ENCODE measurements around the gene KCNK3. TPM values are rescaled to one million over a fixed set of nuclear protein-coding genes. Genes with fewer than 3 reads are reported as not detected.
A peak's percentile ranks its signal among the peaks of the same experiment; 100 is the strongest.

The KCNK3 gene
- total and polyA plus RNA-seq, 11 donors: 0.61 to 12.2 (median 2.1) TPM

GRCh38 chr2:26725521-26725820 lies 32.9 kb downstream of the KCNK3 start:
- peak overlapping the region in 6 of 12 donors; percentile 19 to 91 (median 78) for H3K27ac ChIP-seq
- DNase-seq: peak in 2 of 5 donors; percentile 45 to 83
- H3K9me3 ChIP-seq: no peaks in the 10 kb centered on the region
- ATAC-seq: peak in 2 of 4 donors; percentile 47 to 59
- H3K4me3 ChIP-seq: no peak overlapping the region
- no peaks in the 10 kb centered on the region for H3K36me3 ChIP-seq
- peaks cover 4 to 43% (median 31%) of the 10 kb centered on the region in 12 donors for H3K4me1 ChIP-seq
- intact Hi-C loops (cut with DNase I): loop anchor here in 1 of 10 donors (5.0 kb wide), 1 partner anchor 33 kb away; the partner anchor contains the start of gene KCNK3
- peaks cover 0 to 17% (median 3%) of the 10 kb centered on the region in 9 donors for H3K27me3 ChIP-seq
- no peak for TF ChIP-seq POLR2A (IDR thresholded peaks at IDR 0.05)
- TF ChIP-seq, protein P1, sequence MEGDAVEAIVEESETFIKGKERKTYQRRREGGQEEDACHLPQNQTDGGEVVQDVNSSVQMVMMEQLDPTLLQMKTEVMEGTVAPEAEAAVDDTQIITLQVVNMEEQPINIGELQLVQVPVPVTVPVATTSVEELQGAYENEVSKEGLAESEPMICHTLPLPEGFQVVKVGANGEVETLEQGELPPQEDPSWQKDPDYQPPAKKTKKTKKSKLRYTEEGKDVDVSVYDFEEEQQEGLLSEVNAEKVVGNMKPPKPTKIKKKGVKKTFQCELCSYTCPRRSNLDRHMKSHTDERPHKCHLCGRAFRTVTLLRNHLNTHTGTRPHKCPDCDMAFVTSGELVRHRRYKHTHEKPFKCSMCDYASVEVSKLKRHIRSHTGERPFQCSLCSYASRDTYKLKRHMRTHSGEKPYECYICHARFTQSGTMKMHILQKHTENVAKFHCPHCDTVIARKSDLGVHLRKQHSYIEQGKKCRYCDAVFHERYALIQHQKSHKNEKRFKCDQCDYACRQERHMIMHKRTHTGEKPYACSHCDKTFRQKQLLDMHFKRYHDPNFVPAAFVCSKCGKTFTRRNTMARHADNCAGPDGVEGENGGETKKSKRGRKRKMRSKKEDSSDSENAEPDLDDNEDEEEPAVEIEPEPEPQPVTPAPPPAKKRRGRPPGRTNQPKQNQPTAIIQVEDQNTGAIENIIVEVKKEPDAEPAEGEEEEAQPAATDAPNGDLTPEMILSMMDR (IDR thresholded peaks at IDR 0.05): no peak
- 55 to 69% (median 62%) methylated on average over 3 to 7 of the region's 7 CpGs for WGBS, 4 donors

GRCh38 chr2:26726228-26726627 lies 33.7 kb downstream of the KCNK3 start:
- peaks cover 0 to 17% (median 3%) of the 10 kb centered on the region in 9 donors for H3K27me3 ChIP-seq
- intact Hi-C loops (cut with DNase I): loop anchor here in 1 of 10 donors (5.0 kb wide), 1 partner anchor 34 kb away; the partner anchor contains the start of gene KCNK3
- H3K27ac ChIP-seq: no peak overlapping the region
- 45 to 93% (median 53%) methylated on average over 1 of the region's 1 CpG for WGBS, 4 donors
- no peak overlapping the region for H3K4me3 ChIP-seq
- H3K36me3 ChIP-seq: no peaks in the 10 kb centered on the region
- no peak for TF ChIP-seq POLR2A (IDR thresholded peaks at IDR 0.05)
- TF ChIP-seq, protein P1 (IDR thresholded peaks at IDR 0.05): no peak
- ATAC-seq: no peak
- no peaks in the 10 kb centered on the region for H3K9me3 ChIP-seq
- H3K4me1 ChIP-seq: peaks cover under 1 to 36% (median 23%) of the 10 kb centered on the region in 12 donors
- no peak for DNase-seq

DNA sequence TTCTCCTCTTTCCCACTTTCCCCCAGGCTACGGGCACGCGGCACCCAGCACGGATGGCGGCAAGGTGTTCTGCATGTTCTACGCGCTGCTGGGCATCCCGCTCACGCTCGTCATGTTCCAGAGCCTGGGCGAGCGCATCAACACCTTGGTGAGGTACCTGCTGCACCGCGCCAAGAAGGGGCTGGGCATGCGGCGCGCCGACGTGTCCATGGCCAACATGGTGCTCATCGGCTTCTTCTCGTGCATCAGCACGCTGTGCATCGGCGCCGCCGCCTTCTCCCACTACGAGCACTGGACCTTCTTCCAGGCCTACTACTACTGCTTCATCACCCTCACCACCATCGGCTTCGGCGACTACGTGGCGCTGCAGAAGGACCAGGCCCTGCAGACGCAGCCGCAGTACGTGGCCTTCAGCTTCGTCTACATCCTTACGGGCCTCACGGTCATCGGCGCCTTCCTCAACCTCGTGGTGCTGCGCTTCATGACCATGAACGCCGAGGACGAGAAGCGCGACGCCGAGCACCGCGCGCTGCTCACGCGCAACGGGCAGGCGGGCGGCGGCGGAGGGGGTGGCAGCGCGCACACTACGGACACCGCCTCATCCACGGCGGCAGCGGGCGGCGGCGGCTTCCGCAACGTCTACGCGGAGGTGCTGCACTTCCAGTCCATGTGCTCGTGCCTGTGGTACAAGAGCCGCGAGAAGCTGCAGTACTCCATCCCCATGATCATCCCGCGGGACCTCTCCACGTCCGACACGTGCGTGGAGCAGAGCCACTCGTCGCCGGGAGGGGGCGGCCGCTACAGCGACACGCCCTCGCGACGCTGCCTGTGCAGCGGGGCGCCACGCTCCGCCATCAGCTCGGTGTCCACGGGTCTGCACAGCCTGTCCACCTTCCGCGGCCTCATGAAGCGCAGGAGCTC lies 35.4 kb downstream of the KCNK3 start:
- Histone ChIP-seq H3K36me3 (no peaks in the 10 kb centered on the region), H3K4me3 (no peak overlapping the region), H3K4me1 (peaks cover 0 to 28% (median 17%) of the 10 kb centered on the region in 12 donors), H3K27me3 (peaks cover 0 to 17% (median 3%) of the 10 kb centered on the region in 9 donors), H3K9me3 (no peaks in the 10 kb centered on the region), H3K27ac (no peak overlapping the region)
- 66 to 82% (median 71%) methylated on average over 84 to 101 of the region's 101 CpGs for WGBS, 4 donors
- intact Hi-C loops (cut with DNase I): loop anchor here in 1 of 10 donors (5.0 kb wide), 1 partner anchor 36 kb away; the partner anchor contains the start of gene KCNK3
- DNase-seq (no peak), ATAC-seq (no peak)
- TF ChIP-seq, protein P1 (IDR thresholded peaks at IDR 0.05): peak in 9 of 12 donors; percentile 11 to 39 (median 26)
- no peak for TF ChIP-seq POLR2A (IDR thresholded peaks at IDR 0.05)

- Histone ChIP-seq H3K4me1 (peaks cover 0 to 15% (median 8%) of the 10 kb centered on the region in 12 donors), H3K27ac (no peak overlapping the region), H3K4me3 (no peak overlapping the region), H3K36me3 (no peaks in the 10 kb centered on the region), H3K9me3 (no peaks in the 10 kb centered on the region), H3K27me3 (peaks cover 0 to 17% (median 3%) of the 10 kb centered on the region in 9 donors)
- ATAC-seq (no peak), DNase-seq (no peak)
- intact Hi-C loops (cut with DNase I): loop anchor here in 1 of 10 donors (5.0 kb wide), 1 partner anchor 37 kb away; the partner anchor contains the start of gene KCNK3
- TF ChIP-seq, protein P1 (IDR thresholded peaks at IDR 0.05): no peak
- no peak for TF ChIP-seq POLR2A (IDR thresholded peaks at IDR 0.05)
- 84 to 92% (median 90%) methylated on average over 2 of the region's 2 CpGs for WGBS, 4 donors
These were observed 36.8 kb downstream of the KCNK3 start for GRCh38 chr2:26729311-26729710.
